Tongue (tissue), 2 donors: ENCODE data around the gene FAM9C. TPM values are rescaled to one million over a fixed set of nuclear protein-coding genes. Genes with fewer than 3 reads are reported as not detected.
A peak's percentile ranks its signal among the peaks of the same experiment; 100 is the strongest.

Experiments used
- DNase-seq: peaks from one replicate; pipeline ENCODE4 v3.0.0-alpha.2; 2015
- total RNA-seq: library from RNA; depleted of rRNA; stranded (reverse); fragments of >200 nt; gene quantifications from one replicate; pipeline ENCODE4 v1.2.3, GENCODE V29; 2014

The FAM9C gene
- total RNA-seq, 1 donor from 2014 or later: not detected

GRCh38 chrX:13007519-13008188 is 36.8 kb downstream of the FAM9C start:
- DNase-seq: peak; percentile 63

DNA sequence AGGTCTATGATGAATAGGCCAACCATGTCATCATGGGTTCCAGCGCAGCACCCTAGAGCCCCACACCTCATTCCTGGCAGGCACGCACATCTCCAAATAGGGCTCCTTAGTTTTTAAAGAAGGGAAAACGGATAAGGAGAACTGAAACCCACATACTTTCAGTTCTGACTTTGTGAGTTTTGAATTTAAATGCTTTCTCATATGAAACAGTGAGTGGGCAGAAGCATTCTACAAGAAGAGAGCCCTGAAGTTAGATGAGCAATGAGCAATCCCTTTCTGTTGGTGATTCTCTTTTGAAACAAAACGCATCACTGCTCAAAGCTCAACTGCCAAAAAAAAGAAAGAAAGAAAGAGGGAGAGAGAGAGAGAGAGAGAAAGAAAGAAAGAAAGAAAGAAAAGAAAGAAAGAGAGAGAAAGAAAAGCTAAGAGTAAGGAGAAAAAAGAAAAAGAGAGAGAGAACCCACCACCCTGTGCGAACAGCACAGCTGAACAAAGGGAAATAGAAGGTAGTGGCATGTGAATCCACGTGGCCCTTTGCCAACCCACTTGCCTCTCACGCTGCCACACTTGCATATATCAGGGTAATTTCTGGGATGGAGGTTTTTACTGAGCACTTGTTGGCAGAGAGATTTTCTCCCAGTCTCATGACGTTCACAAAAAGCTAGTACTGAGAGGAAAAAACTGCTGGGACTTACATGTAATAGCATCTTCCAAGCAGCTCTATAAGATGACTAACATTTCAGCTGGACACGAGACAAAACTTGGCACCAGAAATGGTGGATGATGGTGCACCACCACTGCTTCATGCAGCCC is 38.6 kb downstream of the FAM9C start:
- DNase-seq: no peak

- no peak for DNase-seq
Observed at GRCh38 chrX:13001961-13002671, 42.3 kb downstream of the FAM9C start.

GRCh38 chrX:13001097-13001496 is 43.3 kb downstream of the FAM9C start:
- DNase-seq: no peak

- DNase-seq: peak; percentile 16
Observed at GRCh38 chrX:13000301-13000811, 44.1 kb downstream of the FAM9C start.

GRCh38 chrX:12999422-12999821 is 45.0 kb downstream of the FAM9C start:
- no peak for DNase-seq

- DNase-seq: no peak
Observed at GRCh38 chrX:12997906-12998687, 46.3 kb downstream of the FAM9C start.

- no peak for DNase-seq
Observed at GRCh38 chrX:12996934-12997435, 47.4 kb downstream of the FAM9C start.

DNA sequence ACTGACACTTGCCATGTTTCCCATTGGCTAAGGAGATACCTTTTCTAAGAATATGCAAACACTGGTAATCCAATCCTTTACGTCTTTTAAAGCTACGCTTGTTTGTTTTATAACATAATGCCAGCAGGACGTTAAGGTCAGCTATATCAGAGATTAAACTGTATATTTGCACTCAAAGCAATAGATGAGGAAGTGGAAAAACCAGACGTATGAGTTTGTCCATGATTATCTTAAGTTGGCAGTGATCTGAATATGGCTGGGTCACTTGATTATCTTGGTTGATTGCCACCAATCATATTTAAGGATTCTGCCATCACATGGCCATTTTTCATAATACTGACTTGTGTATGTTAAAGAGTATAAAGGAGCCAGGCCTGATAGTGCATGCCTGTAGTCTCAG is 50.1 kb downstream of the FAM9C start:
- DNase-seq: no peak

DNA sequence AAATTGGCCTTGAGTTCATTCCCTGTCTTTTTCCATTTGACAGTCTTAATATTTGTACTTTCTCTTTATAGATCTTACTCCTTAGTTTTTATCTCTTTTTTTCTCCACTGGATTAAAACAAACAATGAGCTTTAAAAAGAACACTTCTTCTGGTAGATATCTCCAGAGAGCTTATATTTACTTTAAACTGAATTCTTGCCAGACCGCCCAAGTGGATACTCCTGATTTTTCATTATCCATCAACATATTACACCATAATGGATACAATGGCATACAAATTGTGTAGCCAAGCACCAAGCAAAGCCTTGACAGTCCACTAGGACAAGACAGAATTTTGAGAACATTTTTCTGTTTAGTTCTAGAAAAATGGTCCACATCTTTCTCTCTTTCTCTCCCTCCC is 50.6 kb downstream of the FAM9C start:
- no peak for DNase-seq

DNA sequence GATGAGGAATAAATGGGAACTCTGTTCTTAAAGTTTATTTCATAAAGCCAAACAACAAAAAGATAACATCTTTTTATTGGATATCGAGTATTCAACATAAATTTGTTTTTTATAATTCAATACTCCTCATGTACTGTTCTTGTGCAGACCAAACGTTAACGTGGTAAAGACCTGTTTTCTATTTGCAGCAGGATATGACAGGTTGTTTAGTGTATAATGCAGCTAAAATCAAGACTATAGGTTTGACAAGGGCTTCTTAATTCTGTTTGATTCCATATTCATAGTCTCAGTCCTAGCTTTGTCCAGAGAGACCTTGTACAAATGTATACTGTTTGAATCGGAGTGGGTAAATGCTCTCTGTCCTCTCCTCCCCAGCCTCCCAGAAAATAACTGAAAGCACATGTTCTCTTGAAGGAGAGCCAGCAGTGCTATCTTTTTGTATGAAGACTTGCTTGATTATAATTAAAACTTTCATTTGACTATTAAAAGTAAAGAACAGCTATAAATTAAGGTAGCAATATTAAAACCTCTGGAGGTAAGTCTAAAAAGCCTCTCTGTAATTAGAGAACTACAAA is 51.8 kb downstream of the FAM9C start:
- no peak for DNase-seq

DNA sequence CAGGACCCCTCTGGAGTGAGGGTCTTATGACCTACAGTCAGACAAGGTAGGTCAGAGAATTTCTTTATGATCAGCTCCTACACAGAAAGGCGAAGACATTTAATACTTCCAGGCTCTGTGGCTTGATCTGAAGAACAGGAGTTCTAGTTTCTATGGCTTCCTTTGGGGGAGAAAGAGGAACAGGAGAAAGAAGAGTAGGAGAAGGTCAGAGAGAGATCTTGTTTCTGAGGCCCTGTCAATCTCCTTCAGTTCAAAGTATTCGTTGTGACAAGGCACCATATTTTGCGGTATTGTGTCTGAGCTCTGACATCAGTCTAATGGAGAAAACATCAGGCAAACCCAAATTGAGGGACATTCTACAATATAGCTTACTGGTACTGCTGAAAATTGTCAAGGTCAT is 52.8 kb downstream of the FAM9C start:
- DNase-seq: no peak

DNA sequence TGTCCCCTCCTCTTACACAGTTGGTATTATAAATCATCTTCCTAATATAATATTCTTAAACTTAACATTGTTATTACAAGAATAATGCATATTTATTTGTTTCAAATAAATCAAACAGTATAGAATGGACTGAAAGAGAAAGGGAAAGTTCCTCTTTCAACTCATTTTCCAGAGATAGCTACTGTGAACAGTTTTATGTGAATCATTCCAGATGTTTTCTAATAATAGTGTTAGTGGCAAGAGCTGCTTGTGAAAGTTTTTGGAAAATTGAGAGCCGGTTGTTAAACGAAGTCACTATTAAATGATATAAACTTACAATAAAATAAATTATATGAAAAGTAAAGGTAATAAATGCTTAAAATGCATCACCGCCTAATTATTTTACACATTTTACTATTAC is 55.0 kb downstream of the FAM9C start:
- DNase-seq: no peak

GRCh38 chrX:12988797-12989196 is 55.6 kb downstream of the FAM9C start:
- peak; percentile 13 for DNase-seq

GRCh38 chrX:12987900-12988594 is 56.4 kb downstream of the FAM9C start:
- DNase-seq: no peak

DNA sequence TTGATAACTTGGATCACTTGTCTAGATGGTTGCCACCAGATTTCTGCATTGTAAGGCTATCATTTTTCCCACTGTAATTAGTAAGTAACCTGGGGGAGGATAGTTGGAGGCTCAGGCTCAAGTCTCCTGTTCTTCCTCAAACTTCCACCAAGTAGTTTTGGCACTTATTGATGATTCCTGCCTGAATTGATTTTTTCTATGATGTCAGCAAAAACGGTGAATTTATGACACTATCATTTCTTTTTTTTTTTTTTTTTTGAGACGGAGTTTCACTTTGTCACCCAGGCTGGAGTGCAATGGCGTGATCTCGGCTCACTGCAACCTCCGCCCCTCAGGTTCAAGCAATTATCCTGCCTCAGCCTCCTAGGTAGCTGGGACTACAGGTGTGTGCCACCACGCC is 57.1 kb downstream of the FAM9C start:
- DNase-seq: no peak

- no peak for DNase-seq
Observed at GRCh38 chrX:12986886-12987285, 57.5 kb downstream of the FAM9C start.

DNA sequence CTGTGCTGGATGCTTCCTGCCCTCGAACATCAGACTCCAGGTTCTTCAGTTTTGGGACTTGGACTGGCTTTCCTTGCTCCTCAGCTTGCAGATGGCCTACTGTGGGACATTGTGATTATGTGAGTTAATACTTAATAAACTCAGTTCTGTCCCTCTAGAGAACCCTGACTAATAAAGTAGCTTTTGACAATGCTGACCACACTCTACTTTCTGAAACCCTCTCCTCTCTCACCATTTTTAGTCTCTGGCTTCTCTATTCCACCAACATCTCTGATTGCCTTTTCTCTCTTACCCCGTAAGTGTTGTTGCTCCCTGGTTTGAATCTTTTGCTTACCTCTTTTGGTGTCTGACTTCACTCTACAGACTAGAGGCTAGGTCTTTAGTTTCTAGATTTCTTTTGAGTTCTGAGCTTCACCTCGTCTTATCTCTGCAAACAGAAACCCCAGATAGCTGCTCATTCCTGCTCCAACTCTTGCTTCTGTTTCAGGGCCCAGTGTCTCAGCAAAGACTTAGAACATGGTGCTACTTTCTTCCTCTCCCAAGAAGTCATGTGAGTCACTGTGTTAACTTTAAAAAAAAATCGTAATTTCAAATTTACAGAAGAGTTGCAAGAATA is 58.1 kb downstream of the FAM9C start:
- no peak for DNase-seq
